Astrocyte (in vitro differentiated cells and primary cell): ENCODE results near the gene CACNA1D.

Source experiments
- CTCF ChIP-seq: IDR thresholded peaks from 2 replicates; pipeline ENCODE4 v1.5.1; 2011; ENCODE audit warnings: low read depth, mild to moderate bottlenecking, inconsistent platforms, low read length, moderate library complexity; ENCODE audit not compliant: insufficient read depth
- EZH2 ChIP-seq: IDR thresholded peaks from 2 replicates; pipeline ENCODE4 v1.6.1; 2012; ENCODE audit warnings: mild to moderate bottlenecking, low read length, inconsistent platforms; ENCODE audit not compliant: insufficient read depth

- TF ChIP-seq EZH2, result no peak
- no peak for TF ChIP-seq CTCF
Measured at GRCh38 chr3:53503195-53503594, 8.8 kb downstream of the CACNA1D start.
